OCI-LY1 (cell line): ENCODE results near the gene TRUB1.

Experiments used
- EZH2 ChIP-seq: fragments of 200-600 bp; sonication (generic), shearing (Covaris generic); IDR thresholded peaks from 2 replicates; pipeline ENCODE4 v1.8.0; 2017; ENCODE audit warnings: borderline replicate concordance, mixed run types, mild to moderate bottlenecking, antibody characterized with exemption, low read length, moderate library complexity, mixed read lengths
- TF ChIP-seq, protein P1 (sequence below): fragments of 200-600 bp; sonication (generic), shearing (Covaris generic); IDR thresholded peaks from 2 replicates; pipeline ENCODE4 v1.5.1; 2017; ENCODE audit warnings: mild to moderate bottlenecking, antibody characterized with exemption, low read length, moderate library complexity, mixed read lengths

DNA sequence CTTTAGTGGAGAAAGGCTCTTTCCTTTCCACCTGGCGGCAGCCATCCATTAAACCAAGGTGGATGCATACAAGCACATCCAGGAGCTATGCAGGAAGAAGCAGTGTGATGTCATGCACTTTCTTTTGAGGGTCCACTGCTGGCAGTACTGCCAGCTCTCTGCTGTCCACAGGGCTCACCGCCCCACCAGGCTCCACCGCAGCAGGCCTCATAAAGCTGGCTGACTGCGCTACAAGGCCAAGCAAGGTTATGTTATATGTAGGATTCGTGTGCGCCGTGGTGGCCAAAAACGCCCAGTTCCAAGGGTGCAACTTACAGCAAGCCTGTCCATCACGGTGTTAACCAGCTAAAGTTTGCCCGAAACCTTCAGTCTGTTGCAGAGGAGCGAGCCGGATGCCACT is 37.3 kb upstream of the TRUB1 start:
- TF ChIP-seq, protein P1, sequence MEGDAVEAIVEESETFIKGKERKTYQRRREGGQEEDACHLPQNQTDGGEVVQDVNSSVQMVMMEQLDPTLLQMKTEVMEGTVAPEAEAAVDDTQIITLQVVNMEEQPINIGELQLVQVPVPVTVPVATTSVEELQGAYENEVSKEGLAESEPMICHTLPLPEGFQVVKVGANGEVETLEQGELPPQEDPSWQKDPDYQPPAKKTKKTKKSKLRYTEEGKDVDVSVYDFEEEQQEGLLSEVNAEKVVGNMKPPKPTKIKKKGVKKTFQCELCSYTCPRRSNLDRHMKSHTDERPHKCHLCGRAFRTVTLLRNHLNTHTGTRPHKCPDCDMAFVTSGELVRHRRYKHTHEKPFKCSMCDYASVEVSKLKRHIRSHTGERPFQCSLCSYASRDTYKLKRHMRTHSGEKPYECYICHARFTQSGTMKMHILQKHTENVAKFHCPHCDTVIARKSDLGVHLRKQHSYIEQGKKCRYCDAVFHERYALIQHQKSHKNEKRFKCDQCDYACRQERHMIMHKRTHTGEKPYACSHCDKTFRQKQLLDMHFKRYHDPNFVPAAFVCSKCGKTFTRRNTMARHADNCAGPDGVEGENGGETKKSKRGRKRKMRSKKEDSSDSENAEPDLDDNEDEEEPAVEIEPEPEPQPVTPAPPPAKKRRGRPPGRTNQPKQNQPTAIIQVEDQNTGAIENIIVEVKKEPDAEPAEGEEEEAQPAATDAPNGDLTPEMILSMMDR = no peak
- no peak for TF ChIP-seq EZH2
